Astrocyte of the spinal cord (primary cell): Measurements from ENCODE around the gene TCAF1.
A peak's percentile ranks its signal among the peaks of the same experiment; 100 is the strongest.

Experiments
- DNase-seq: peaks from one replicate; pipeline ENCODE4 v3.0.0; 2011; ENCODE audit warnings: low read depth, low spot score
- H3K4me3 ChIP-seq: 2 replicates; pipeline ENCODE4 v1.5.1; 2011; ENCODE audit warnings: low read depth, mild to moderate bottlenecking, low read length, moderate library complexity
- in situ Hi-C: cut with HindIII; loops from 2 replicates; pipeline ENCODE4 v1.10.0; 2017; ENCODE audit warnings: low sequenced_read_pairs
- TF ChIP-seq, protein P1 (sequence below): IDR thresholded peaks from 2 replicates; pipeline ENCODE4 v1.5.1; 2012; ENCODE audit warnings: low read depth, mild to moderate bottlenecking, low read length, inconsistent platforms

TCAF1 gene

GRCh38 chr7:143896667-143897066, 5.3 kb downstream of the TCAF1 start:
- H3K4me3 ChIP-seq = no peak overlapping the region
- in situ Hi-C loops = no loop called here
- DNase-seq = no peak
- TF ChIP-seq, protein P1, sequence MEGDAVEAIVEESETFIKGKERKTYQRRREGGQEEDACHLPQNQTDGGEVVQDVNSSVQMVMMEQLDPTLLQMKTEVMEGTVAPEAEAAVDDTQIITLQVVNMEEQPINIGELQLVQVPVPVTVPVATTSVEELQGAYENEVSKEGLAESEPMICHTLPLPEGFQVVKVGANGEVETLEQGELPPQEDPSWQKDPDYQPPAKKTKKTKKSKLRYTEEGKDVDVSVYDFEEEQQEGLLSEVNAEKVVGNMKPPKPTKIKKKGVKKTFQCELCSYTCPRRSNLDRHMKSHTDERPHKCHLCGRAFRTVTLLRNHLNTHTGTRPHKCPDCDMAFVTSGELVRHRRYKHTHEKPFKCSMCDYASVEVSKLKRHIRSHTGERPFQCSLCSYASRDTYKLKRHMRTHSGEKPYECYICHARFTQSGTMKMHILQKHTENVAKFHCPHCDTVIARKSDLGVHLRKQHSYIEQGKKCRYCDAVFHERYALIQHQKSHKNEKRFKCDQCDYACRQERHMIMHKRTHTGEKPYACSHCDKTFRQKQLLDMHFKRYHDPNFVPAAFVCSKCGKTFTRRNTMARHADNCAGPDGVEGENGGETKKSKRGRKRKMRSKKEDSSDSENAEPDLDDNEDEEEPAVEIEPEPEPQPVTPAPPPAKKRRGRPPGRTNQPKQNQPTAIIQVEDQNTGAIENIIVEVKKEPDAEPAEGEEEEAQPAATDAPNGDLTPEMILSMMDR = no peak

DNA sequence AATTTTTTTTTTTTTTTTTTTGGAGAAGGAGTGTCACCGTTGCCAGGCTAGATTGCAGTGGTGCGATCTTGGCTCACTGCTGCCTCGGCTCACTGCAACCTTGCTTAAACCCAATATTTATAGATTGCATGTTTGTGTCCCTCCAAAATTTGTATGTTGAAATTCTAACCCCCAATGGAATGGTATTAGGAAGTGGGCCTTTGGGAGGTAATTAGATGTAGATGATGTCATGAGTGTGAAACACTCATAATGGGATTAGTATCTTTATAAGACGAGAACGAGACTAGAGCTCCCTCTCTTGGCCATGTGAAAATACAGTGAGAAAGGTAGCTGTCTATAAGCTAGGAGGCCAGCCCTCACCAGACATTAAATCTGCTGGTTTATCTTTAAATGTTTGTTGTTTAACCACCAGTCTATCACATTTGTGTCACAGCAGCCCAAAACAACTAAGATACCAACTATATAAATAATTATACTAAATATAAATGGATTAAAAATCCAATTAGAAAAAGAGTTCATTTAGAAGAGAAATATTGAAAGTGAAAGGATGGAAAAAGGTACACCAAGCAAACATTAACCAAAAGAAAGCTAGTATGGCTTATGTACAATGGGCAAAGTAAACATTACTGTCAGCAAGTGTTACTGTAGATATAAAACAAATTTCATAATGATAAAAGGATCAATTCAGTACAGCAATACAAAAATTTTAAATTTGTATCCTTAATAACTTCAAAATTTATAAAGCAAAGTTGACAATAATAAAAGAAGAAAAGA, 9.3 kb downstream of the TCAF1 start:
- TF ChIP-seq, protein P1 = peak; percentile 44
- DNase-seq = peak; percentile 40
- in situ Hi-C loops = no loop called here

GRCh38 chr7:143891457-143891856, 10.5 kb downstream of the TCAF1 start:
- no peak overlapping the region for H3K4me3 ChIP-seq
- in situ Hi-C loops = no loop called here
- TF ChIP-seq, protein P1 = no peak
- no peak for DNase-seq

More for the DNA sequence above, 9.3 kb downstream of the TCAF1 start:
- no peak overlapping the region for H3K4me3 ChIP-seq

GRCh38 chr7:143890558-143890957, 11.4 kb downstream of the TCAF1 start:
- in situ Hi-C loops = no loop called here
- H3K4me3 ChIP-seq = no peak overlapping the region
- DNase-seq = no peak
- TF ChIP-seq, protein P1 = no peak

DNA sequence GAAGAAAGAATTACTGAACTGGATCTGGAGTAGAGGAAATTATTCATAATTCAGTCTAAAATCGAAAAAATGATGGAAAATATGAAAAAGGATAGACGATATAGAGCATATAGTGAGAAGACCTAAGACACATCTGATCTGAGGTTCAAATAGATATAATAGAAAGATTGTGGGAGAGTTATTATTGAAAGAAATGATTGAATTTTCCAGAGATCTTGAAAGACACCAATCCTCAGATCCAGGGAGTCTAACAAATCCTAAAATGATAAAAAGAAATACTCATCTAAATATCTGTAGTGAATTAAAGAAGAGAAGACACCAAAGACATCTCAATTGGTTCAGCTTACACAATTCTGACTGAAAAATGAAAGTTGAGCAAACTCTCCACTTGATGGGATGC, 12.9 kb downstream of the TCAF1 start:
- in situ Hi-C loops = no loop called here
- TF ChIP-seq, protein P1 = no peak
- no peak overlapping the region for H3K4me3 ChIP-seq
- no peak for DNase-seq

- H3K4me3 ChIP-seq = no peak overlapping the region
- in situ Hi-C loops = no loop called here
- TF ChIP-seq, protein P1 = no peak
- no peak for DNase-seq
These were observed 15.0 kb downstream of the TCAF1 start for GRCh38 chr7:143886826-143887477.
